HG02973 (cell line): ENCODE data around the gene SLC9A9.
A peak's percentile ranks its signal among the peaks of the same experiment; 100 is the strongest.

Experiments used
- ATAC-seq: cut with Tn5 transposase; IDR thresholded peaks from one replicate; pipeline ENCODE4 v1.9.1; 2021; ENCODE audit warnings: moderate library complexity; ENCODE audit not compliant: unreplicated experiment

Gene SLC9A9

GRCh38 chr3:143269741-143270140, 578.5 kb downstream of the SLC9A9 start:
- ATAC-seq: no peak

GRCh38 chr3:143267989-143268388, 580.3 kb downstream of the SLC9A9 start:
- no peak for ATAC-seq

GRCh38 chr3:143266927-143267326, 581.3 kb downstream of the SLC9A9 start:
- ATAC-seq: peak; percentile 85

- no peak for ATAC-seq
These were observed 581.8 kb downstream of the SLC9A9 start for GRCh38 chr3:143266511-143266910.

GRCh38 chr3:143265501-143266070, 582.7 kb downstream of the SLC9A9 start:
- no peak for ATAC-seq

- no peak for ATAC-seq
These were observed 584.3 kb downstream of the SLC9A9 start for GRCh38 chr3:143263852-143264513.

GRCh38 chr3:143261848-143262247, 586.4 kb downstream of the SLC9A9 start:
- ATAC-seq: no peak

GRCh38 chr3:143258692-143259091, 589.6 kb downstream of the SLC9A9 start:
- ATAC-seq: no peak

- ATAC-seq: no peak
These were observed 591.9 kb downstream of the SLC9A9 start for GRCh38 chr3:143256416-143256815.

- no peak for ATAC-seq
These were observed 592.5 kb downstream of the SLC9A9 start for GRCh38 chr3:143255739-143256138.

- ATAC-seq: no peak
These were observed 595.3 kb downstream of the SLC9A9 start for GRCh38 chr3:143252931-143253330.

GRCh38 chr3:143249014-143249413, 599.3 kb downstream of the SLC9A9 start:
- ATAC-seq: no peak

GRCh38 chr3:143247073-143247472, 601.2 kb downstream of the SLC9A9 start:
- ATAC-seq: no peak

GRCh38 chr3:143245692-143246091, 602.6 kb downstream of the SLC9A9 start:
- ATAC-seq: no peak

- no peak for ATAC-seq
These were observed 603.7 kb downstream of the SLC9A9 start for GRCh38 chr3:143244516-143245063.

GRCh38 chr3:143243686-143244085, 604.6 kb downstream of the SLC9A9 start:
- ATAC-seq: no peak

GRCh38 chr3:143242691-143243090, 605.6 kb downstream of the SLC9A9 start:
- no peak for ATAC-seq

GRCh38 chr3:143242101-143242500, 606.2 kb downstream of the SLC9A9 start:
- ATAC-seq: no peak

GRCh38 chr3:143241481-143241951, 606.8 kb downstream of the SLC9A9 start:
- no peak for ATAC-seq

GRCh38 chr3:143240886-143241285, 607.4 kb downstream of the SLC9A9 start:
- no peak for ATAC-seq

GRCh38 chr3:143239031-143239430, 609.2 kb downstream of the SLC9A9 start:
- ATAC-seq: no peak

- no peak for ATAC-seq
These were observed 611.1 kb downstream of the SLC9A9 start for GRCh38 chr3:143237077-143237627.
